CD4-positive, alpha-beta T cell treated with Interleukin-12 subunit alpha and Interleukin-12 subunit beta, for 1 hour (primary cell): ENCODE measurements around the gene SSUH2.
"Not testable (repeated sequence)": the region's sequence is repeated elsewhere in the genome, so short reads cannot be mapped to it uniquely, and the experiment has no call there.

Experiments
- DNase-seq: peaks from one replicate; pipeline ENCODE4 v3.0.0-alpha.2; 2020

SSUH2 gene

DNA sequence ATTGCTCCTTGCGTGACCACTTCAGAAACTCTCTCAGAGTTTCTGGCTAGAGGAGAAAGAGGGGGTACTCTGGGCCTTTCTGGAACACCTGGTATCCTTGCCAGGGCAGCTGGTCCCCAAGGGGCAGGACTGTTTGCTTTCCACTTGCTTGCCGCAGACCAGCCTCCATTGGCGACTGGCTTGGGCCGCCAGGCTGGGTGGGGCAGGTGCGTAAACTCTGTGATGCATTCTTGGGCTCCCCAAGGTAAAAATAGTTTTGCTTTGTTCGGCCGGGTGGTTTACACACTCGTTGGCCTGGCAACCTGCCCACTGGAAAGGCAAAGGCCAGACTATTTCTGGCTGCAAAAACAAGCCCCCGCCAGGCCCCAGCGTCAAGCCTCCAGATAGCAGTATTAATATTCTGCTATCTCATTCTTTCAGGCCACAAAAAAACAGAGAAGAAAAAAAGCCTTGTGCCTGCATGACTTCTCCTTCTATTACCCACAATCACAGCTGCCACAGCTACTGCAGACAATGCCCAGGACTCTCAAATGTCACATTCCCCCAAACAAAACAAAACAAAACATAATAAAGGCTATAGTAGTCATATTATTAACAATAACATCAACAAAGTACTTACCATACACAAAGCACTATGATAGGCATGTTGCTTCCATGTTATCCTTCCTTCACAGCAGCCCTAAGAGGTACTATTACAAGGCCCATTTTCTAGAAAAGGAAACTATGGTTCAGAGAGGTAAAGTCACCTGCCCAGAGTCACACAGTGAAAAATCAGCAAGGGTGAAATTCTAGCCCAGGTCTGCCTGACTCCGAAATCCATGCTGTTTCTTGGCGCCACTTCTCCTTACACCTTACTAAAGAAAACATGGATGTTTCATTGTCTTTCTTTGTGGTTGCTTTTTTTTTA lies 14.0 kb upstream of the SSUH2 start:
- peak; percentile 10 for DNase-seq

- no peak for DNase-seq
Observed at GRCh38 chr3:8657804-8658305, 13.3 kb upstream of the SSUH2 start.

- DNase-seq: no peak
Observed at GRCh38 chr3:8656240-8656639, 11.6 kb upstream of the SSUH2 start.

DNA sequence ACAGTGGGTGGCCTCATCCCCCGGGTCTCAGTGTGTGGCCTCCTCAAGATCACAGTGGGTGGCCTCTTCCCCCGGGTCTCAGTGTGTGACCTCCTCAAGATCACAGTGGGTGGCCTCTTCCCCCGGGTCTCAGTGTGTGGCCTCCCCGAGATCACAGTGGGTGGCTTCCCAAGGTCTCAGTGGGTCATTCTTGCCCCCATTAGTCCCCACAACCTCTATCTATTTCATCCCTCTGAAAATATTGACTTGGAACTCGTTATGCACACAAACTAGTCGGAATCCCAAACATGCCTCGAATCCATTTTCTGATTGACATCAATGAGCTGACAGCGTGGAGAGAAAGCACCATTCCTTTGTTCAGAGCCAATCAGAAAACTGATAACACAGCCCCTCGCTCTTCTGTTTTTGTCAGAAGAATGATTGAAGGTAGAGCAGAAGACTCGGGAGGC lies 10.8 kb upstream of the SSUH2 start:
- no peak for DNase-seq

GRCh38 chr3:8654572-8655329 lies 10.2 kb upstream of the SSUH2 start:
- not testable (repeated sequence) for DNase-seq

DNA sequence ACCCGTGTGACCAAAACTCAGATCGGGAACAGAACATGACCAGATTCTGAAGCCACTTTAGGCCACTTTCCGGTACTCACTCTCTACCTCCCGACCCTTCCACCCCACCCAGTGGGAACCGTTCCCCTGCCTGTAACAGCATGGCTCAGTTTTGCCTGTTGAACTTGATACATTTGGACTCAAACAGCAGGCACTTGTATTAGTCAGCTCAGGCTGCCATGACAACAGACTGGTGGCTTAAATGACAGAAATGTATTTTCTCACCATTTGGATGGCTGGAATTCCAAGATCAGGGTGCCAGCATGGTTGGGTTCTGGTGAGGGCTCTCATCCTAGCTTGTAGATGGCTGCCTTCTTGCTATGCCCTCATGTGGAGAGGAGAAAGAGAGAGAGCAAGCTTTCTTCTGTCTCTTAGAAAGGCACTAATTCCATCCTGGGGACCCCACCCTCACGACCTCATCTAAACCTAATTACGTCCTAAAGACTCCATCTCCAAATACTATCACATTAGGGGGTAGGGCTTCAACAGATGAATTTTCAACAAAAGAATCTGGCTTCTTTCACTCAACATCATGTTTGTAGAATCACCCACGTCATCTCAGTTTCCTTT lies 9.3 kb upstream of the SSUH2 start:
- DNase-seq: no peak

DNA sequence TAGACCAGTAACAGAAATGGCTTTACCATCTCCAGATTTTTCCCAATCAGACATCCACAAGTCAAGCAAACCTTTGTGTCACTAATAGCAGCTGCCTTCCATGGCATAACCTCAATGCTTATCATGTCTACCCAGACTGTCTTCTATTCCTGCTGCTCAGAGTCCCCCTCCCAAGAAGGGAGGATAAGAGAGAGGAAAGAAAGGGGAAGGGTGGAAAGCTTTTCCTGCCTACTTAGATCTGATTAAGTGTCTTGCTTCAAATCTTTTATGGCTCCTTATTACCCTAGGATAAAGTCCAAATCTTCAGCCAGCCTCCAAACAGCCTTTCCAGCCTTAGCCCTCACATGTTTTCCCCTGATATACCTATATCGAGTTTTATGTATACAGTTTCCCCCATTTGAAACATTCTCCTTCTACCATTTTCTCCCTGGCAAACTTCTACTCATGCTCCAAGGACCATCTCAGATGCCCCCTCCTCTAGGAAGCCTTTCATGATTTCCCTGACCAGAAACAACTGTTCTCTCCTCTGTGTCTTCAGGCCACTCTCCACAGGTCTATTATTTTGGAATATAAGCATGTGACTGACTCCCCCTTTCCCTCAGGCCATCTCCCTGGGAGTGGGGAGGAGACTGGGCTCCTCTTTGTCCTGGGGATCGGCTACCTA lies 7.9 kb upstream of the SSUH2 start:
- no peak for DNase-seq

DNA sequence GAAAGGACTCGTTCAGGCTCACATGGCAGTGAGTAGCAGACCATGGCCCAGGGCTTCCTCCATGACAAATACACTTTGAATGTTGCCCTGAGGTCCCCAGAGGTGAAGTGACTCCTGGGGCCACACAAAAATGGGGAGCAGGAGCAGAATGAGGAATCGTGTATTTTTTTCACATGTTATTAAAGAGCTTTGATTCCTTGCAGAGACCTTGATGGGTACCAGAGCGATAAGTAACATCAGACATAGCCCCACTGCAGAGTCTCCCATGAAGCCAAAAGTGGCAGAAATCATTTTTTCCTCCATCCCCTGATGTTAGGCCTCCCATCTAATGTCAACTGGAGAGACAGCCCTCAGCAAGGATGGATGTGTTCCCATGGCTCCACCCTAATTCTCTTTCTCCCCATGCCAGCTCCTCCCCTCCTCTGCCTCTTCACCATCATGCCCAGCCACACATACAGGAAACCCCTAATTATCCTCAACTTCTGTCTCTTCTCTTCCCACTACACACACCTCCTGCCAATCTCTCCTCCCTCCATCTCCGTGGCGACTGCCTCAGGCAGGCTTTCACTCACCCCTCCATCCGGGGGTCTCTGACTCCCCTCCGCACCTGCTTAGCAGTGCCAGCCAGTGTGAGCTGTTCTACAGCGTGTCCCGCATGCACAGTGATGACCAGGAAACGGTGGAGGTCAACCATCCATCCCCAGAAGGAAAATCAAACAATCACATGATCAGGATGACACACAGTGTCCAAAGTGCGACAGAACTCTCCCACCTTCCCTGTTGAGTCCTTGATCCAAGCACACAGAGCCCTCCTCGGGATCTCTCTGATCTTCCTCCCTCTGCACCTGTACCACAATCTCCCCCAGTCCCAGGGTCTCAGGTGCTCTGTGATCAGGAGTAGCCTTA lies 7.1 kb upstream of the SSUH2 start:
- DNase-seq: no peak

GRCh38 chr3:8650583-8651416 lies 6.2 kb upstream of the SSUH2 start:
- DNase-seq: no peak

GRCh38 chr3:8649757-8650156 lies 5.2 kb upstream of the SSUH2 start:
- no peak for DNase-seq

DNA sequence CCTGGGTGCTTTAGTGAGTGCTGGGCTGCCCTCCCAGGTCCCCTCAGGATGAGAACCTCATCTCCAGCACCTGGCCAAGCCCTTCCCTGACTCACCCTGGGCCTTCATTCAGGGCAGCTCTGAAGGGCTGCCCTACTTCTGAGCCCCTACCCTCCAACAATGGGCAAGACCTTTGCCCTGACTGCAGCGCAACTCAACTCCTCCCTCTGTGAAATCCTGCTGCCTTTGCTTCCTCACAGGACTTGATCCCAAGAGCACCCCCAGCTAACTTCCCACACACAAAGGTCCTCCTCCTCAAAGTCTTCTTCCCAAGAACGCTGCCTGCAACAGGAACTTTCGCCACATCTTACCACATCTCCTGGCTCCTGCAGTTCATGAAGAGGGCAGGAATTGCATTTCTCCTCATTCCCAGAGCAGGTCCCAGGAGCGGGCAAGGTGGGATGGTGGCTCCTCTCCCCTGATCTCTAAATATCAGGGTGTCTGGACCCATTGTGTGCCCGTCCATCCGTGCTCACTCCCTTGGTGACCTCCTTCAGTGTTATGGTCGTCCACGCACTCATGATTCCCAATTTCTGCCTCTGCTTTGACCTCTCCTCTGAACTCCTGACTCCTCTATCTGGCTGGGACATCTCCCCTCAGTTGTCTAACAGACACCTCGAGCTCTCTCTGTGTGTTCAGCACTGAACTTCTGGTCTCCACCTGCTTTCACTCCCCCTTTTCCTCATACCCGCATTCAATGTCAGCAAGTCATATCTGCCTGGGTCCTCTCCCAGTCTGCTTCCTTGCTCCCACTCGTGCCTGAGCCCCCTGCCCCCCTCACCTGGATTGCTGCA lies 4.5 kb upstream of the SSUH2 start:
- no peak for DNase-seq

- DNase-seq: no peak
Observed at GRCh38 chr3:8647137-8647985, 2.8 kb upstream of the SSUH2 start.

DNA sequence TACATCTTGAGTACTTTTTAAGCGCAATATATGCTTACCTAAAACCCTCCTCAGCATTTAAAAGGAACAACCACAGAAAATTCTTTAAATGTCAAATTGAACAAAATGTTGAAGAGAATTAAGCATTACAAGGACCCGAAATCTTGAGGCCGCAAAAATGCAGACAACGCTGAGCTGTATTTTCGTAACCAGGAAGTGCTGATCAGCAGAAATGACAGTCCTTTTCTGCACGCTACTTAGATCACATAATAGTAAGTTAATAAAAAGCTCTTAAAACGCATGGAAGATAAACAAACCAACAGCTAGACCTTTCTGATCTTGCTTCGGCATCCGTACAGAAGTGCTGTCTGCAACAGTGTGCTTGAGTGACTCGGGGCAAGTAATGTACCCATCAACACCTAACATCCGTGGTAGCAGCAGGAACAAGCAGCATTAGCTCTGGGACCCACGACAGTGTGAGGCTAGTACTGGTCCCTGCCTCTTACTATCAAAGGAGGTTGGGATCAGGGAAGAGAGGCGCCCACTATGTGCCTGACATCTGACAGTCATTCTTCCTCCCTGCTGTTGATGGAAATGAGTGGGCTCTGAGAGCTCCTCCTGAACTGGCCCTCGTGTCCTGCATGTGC lies 1.8 kb upstream of the SSUH2 start:
- no peak for DNase-seq

DNA sequence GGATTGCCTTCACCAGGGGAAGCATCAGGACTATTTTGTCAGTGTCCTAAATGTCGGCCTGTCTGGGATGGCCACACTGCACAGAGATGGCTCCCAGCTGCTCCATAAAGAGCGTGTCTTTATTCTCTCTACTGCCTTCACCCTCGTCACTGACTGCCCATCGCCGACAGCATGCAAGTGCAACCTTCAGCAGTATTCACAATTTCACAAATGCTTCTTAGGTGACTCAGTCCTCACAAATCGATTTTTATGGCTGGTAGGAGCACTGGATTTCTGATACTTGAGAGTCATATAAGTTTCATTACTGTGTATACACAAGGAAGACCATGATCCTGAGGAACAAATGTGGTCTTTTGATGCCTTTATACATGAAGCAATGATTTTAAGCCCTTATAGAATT lies 1.1 kb upstream of the SSUH2 start:
- DNase-seq: no peak

DNA sequence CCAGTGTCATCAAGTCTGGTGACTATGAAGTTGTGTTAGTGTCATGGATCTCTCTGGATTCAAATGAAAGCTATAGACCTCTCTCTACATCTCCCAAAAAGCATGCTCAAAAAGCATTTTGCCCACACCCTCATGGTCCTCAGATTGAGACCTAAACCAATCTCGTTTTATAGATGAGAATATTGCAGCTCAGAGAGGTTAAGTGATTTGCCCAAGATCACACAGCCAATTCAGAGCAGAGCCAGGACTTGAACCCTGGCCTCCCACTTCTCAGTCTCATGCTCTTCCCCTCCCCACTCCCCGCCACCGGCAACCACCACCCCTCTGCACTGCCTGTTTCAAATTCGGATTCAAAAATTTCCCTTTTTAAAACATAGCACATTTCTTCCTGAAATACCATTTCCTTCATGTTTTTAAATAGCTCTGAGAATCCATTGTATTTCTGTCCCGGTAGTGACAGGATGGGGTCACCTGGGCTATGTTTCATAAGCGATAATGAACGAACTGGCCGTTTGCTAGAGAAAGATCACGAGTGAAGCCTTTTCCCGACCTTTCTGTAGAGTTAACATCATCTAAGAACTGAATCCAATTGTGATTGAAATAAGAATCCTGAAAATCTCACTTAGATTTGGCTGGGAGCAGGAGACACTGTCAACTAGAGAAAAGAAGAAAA lies 769 bp downstream of the SSUH2 start:
- DNase-seq: no peak

GRCh38 chr3:8642001-8642400 lies 2.6 kb downstream of the SSUH2 start:
- no peak for DNase-seq

- no peak for DNase-seq
Observed at GRCh38 chr3:8641472-8641871, 3.1 kb downstream of the SSUH2 start.

GRCh38 chr3:8640223-8640622 lies 4.4 kb downstream of the SSUH2 start:
- DNase-seq: no peak
